SU-DHL-6 (cell line): Measurements from ENCODE around the gene TPO.

Experiments
- H2AFZ ChIP-seq: fragments of 200-600 bp; sonication (generic); 2 replicates; pipeline ENCODE4 v1.6.1; 2014; ENCODE audit warnings: low read depth, mild to moderate bottlenecking, moderate library complexity, mixed read lengths, antibody characterized with exemption, low read length; ENCODE audit not compliant: severe bottlenecking
- H3F3A ChIP-seq: fragments of 200-600 bp; shearing (Covaris generic); 2 replicates; pipeline ENCODE4 v1.6.0; 2016; ENCODE audit warnings: antibody characterized with exemption, mild to moderate bottlenecking; ENCODE audit not compliant: insufficient read depth
- H3K27ac ChIP-seq: fragments of 200-600 bp; sonication (generic); 2 replicates; pipeline ENCODE4 v1.5.1; 2016; ENCODE audit warnings: low read depth, mild to moderate bottlenecking, low read length, moderate library complexity, mixed read lengths
- H3K27me3 ChIP-seq: fragments of 200-600 bp; sonication (generic), shearing (Covaris generic); 2 replicates; pipeline ENCODE4 v1.6.0; 2014; ENCODE audit warnings: mild to moderate bottlenecking, low read length
- H3K36me3 ChIP-seq: fragments of 200-600 bp; sonication (generic); 2 replicates; pipeline ENCODE4 v1.6.1; 2014; ENCODE audit warnings: mild to moderate bottlenecking, low read length, mixed read lengths
- H3K4me2 ChIP-seq: fragments of 300-600, 200-600 bp; shearing (Covaris generic), sonication (generic); 2 replicates; pipeline ENCODE4 v1.6.0; 2014; ENCODE audit warnings: low read length, low read depth, mild to moderate bottlenecking; ENCODE audit not compliant: poor library complexity, severe bottlenecking
- H3K4me3 ChIP-seq: fragments of 200-600 bp; sonication (generic); 2 replicates; pipeline ENCODE4 v1.5.1; 2014; ENCODE audit warnings: antibody characterized with exemption, low read length, mild to moderate bottlenecking, mixed read lengths; ENCODE audit not compliant: insufficient read depth, poor library complexity, severe bottlenecking
- H3K79me2 ChIP-seq: fragments of 200-600 bp; sonication (generic); 2 replicates; pipeline ENCODE4 v1.6.1; 2014; ENCODE audit warnings: mild to moderate bottlenecking, low read length, moderate library complexity; ENCODE audit not compliant: insufficient read depth
- H3K9ac ChIP-seq: fragments of 200-600 bp; sonication (generic); 2 replicates; pipeline ENCODE4 v1.7.0; 2014; ENCODE audit warnings: mild to moderate bottlenecking, low read length
- H3K9me2 ChIP-seq: fragments of 200-600 bp; sonication (generic); replicated peaks from 2 replicates; pipeline ENCODE4 v1.6.1; 2014; ENCODE audit warnings: low read length; ENCODE audit not compliant: insufficient read depth
- H3K9me3 ChIP-seq: fragments of 200-600 bp; sonication (generic); 2 replicates; pipeline ENCODE4 v1.6.1; 2014; ENCODE audit warnings: low read length, mixed read lengths; ENCODE audit not compliant: insufficient read depth
- H4K20me1 ChIP-seq: fragments of 200-600 bp; sonication (generic); 2 replicates; pipeline ENCODE4 v1.6.1; 2014; ENCODE audit warnings: low read depth, mild to moderate bottlenecking, antibody characterized with exemption, low read length, moderate library complexity, mixed read lengths
- CTCF ChIP-seq: fragments of 200-600 bp; sonication (generic); IDR thresholded peaks from one replicate; pipeline ENCODE4 v1.5.1; 2017; ENCODE audit warnings: antibody characterized with exemption, mild to moderate bottlenecking, low read length, moderate library complexity; ENCODE audit not compliant: insufficient read depth, poor library complexity, severe bottlenecking
- EZH2phosphoT487 ChIP-seq: fragments of 200-600 bp; sonication (generic), shearing (Covaris generic); conservative IDR thresholded peaks from 2 replicates; pipeline ENCODE4 v1.6.1; 2018; ENCODE audit warnings: mild to moderate bottlenecking, antibody characterized with exemption, low read length, moderate library complexity, mixed read lengths

The TPO gene

DNA sequence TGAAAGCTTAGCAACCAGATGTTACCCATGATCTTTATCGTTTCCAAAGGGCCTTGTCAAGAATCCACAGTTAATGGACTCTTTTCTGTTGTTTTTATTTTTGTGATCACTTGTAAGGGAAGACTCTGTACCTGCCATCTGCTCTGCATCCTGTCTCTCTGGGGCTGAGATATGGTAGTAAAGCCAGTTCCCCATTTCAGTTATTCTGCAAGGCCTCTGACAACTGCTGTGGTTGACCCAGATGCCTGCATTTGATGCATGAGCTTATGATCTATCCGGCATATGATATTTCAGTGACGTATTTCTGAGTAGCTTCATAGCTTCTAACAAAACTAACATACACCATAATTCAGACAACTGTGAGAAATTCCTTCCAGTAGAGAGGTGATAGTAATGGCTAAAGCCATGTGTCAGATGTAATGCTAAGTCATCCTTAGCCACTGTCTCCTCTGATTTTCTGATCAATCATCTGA, 105.1 kb downstream of the TPO start:
- Histone ChIP-seq H3K79me2 (no peaks in the 10 kb centered on the region), H3K9ac (no peak overlapping the region), H3K27ac (no peak overlapping the region), H3K36me3 (no peaks in the 10 kb centered on the region), H3K9me2 (no peaks in the 10 kb centered on the region), H2AFZ (no peak overlapping the region), H3K27me3 (no peaks in the 10 kb centered on the region), H3K9me3 (no peaks in the 10 kb centered on the region), H4K20me1 (no peaks in the 10 kb centered on the region), H3K4me2 (no peak overlapping the region), H3K4me3 (no peak overlapping the region), H3F3A (no peaks in the 10 kb centered on the region)
- TF ChIP-seq CTCF = no peak
- no peak for TF ChIP-seq EZH2phosphoT487

DNA sequence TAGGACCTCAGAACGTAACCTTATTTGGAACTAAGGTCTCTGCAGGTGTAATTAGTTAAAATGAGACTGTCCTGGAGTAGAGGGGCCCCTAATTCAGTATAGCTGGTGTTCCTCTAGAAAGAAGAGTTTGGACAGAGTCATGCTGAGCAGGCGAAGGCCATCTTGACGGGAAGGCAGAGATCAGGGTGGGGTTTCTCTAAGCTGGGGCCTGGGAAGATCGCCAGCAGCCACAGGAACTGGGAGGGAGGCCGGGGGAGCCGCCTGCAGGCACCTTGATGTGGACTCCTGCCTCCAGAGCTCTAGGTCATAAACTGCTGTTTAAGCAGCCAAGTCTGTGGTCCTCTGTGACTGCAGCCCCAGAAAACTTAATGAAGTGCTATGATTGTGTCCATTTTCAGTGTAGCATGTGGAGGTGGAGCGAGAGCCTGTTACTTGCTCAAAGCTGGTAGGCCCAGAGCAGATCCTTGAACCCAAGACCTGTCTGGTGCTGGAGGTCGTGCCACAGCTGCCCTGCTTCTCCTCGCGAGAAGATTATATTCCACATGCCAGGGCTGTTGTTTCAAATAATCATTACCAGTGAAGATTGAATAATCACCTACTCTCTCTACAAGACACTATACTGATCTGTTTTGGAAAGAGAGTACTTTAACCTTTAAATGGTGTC, 105.7 kb downstream of the TPO start:
- Histone ChIP-seq H3K4me3 (no peak overlapping the region), H3K9ac (no peak overlapping the region), H3K27me3 (no peaks in the 10 kb centered on the region), H4K20me1 (no peaks in the 10 kb centered on the region), H3K79me2 (no peaks in the 10 kb centered on the region), H3K36me3 (no peaks in the 10 kb centered on the region), H3F3A (no peaks in the 10 kb centered on the region), H3K4me2 (no peak overlapping the region), H2AFZ (no peak overlapping the region), H3K9me2 (no peaks in the 10 kb centered on the region), H3K27ac (no peak overlapping the region), H3K9me3 (no peaks in the 10 kb centered on the region)
- TF ChIP-seq CTCF = no peak
- TF ChIP-seq EZH2phosphoT487 = no peak

DNA sequence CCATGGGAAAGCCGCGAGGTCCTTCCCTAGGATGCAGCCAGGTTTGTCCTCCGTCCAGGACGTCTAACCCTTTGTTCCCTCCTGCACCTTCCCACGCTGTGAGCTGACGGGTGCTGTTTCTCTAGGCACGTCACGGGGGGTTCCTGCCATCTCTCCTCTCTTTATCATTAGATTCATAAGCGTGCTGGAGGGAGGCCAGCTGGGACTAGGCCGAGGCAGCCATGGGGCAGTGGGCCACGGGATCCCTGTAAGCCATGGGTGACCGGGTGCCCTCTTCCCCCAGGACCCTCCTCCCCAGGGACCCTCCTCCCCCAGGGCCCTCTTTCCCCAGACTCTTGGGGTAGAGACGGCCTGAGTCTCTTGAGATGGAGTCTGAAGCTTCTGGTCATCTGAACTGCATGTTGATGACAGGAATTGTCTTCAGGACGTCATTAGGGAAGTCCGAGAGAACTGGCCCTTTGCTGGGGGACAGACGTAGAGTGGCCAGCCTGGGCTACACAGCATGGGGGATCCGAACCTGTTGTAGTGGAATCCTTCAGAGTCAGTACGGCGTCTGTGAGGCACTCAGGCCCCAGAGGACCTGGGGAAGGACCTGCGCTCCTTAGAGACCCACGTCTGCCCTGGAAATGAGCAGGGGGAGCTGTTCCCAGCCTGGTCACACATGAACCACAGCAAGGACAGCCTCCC, 108.1 kb downstream of the TPO start:
- Histone ChIP-seq H3K27me3 (no peaks in the 10 kb centered on the region), H3K4me2 (no peak overlapping the region), H3K9ac (no peak overlapping the region), H4K20me1 (no peaks in the 10 kb centered on the region), H3K27ac (no peak overlapping the region), H3F3A (no peaks in the 10 kb centered on the region), H3K79me2 (no peaks in the 10 kb centered on the region), H2AFZ (no peak overlapping the region), H3K36me3 (no peaks in the 10 kb centered on the region), H3K9me3 (no peaks in the 10 kb centered on the region), H3K9me2 (no peaks in the 10 kb centered on the region), H3K4me3 (no peak overlapping the region)
- TF ChIP-seq CTCF = no peak
- no peak for TF ChIP-seq EZH2phosphoT487
